Chondrocyte (in vitro differentiated cells): ENCODE measurements around the gene OR2Z1. TPM values are rescaled to one million over a fixed set of nuclear protein-coding genes. Genes with fewer than 3 reads are reported as not detected.

Source experiments
- DNase-seq: peaks from one replicate; pipeline ENCODE4 v3.0.0; 2021; ENCODE audit warnings: mixed read lengths, low spot score
- H3K27ac Mint-ChIP-seq: one replicate; pipeline ENCODE4 v1.8.0; 2021; ENCODE audit warnings: mild to moderate bottlenecking, moderate library complexity, mixed read lengths; ENCODE audit not compliant: unreplicated experiment
- H3K27me3 Mint-ChIP-seq: 2 replicates; pipeline ENCODE4 v1.8.0; 2021; ENCODE audit warnings: low read depth, mixed read lengths
- H3K36me3 Mint-ChIP-seq: 2 replicates; pipeline ENCODE4 v1.8.0; 2021; ENCODE audit warnings: low read depth, mixed read lengths
- H3K4me1 Mint-ChIP-seq: 2 replicates; pipeline ENCODE4 v1.8.0; 2021; ENCODE audit warnings: low read depth, mild to moderate bottlenecking, mixed read lengths
- H3K4me3 Mint-ChIP-seq: one replicate; pipeline ENCODE4 v1.8.0; 2021; ENCODE audit warnings: mild to moderate bottlenecking, moderate library complexity, mixed read lengths; ENCODE audit not compliant: unreplicated experiment
- H3K9me3 Mint-ChIP-seq: 2 replicates; pipeline ENCODE4 v1.8.0; 2021; ENCODE audit warnings: low read depth, mixed read lengths
- total RNA-seq: library from RNA; stranded (reverse); gene quantifications from 3 replicates; pipeline ENCODE4 v1.2.1, GENCODE V29; 2021
- TF ChIP-seq, protein P1 (sequence below): fragments of 200-600 bp; sonication (generic); IDR thresholded peaks from 2 replicates; pipeline ENCODE4 v1.5.0; 2021; ENCODE audit warnings: antibody characterized with exemption, mild to moderate bottlenecking, moderate library complexity

The OR2Z1 gene
- total RNA-seq, 1 donor from 2014 or later = not detected

DNA sequence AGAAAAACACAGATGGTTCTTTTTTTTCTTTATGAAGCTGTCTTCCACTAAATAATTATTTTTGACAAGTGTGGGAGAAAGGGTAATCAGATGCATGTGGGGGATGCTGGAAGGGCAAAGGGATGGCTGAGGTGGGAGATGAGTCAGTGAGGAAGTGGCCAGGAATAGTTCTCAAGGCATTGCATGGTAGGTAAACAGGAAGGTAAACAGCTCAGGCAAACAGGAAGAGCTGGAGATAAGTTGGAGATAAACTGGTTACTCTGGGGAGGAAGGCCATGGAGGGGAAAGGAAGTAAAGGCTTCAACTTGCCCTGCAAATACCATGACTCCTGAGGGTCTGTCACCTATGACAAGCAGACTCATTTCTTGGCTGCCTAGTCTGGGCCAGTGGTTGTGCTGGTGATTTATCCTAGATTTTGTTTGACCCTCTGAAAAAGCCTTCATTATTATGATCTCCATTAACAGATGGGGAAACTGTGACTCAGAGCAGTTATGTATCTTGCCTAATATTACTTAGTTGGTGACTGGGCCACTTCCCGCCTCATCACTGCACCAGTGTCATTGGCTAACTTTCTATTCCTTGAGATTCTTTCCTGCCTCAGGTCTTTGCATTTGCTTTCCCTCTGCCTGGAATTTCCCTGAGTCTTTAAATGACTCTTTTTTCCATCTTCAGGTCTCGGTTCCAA is 39.9 kb upstream of the OR2Z1 start:
- Mint-ChIP-seq H3K4me1 (no peaks in the 10 kb centered on the region), H3K4me3 (no peak overlapping the region), H3K36me3 (no peaks in the 10 kb centered on the region), H3K9me3 (peaks cover 17% of the 10 kb centered on the region), H3K27me3 (peaks cover 3% of the 10 kb centered on the region), H3K27ac (no peak overlapping the region)
- TF ChIP-seq, protein P1, sequence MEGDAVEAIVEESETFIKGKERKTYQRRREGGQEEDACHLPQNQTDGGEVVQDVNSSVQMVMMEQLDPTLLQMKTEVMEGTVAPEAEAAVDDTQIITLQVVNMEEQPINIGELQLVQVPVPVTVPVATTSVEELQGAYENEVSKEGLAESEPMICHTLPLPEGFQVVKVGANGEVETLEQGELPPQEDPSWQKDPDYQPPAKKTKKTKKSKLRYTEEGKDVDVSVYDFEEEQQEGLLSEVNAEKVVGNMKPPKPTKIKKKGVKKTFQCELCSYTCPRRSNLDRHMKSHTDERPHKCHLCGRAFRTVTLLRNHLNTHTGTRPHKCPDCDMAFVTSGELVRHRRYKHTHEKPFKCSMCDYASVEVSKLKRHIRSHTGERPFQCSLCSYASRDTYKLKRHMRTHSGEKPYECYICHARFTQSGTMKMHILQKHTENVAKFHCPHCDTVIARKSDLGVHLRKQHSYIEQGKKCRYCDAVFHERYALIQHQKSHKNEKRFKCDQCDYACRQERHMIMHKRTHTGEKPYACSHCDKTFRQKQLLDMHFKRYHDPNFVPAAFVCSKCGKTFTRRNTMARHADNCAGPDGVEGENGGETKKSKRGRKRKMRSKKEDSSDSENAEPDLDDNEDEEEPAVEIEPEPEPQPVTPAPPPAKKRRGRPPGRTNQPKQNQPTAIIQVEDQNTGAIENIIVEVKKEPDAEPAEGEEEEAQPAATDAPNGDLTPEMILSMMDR = no peak
- DNase-seq = no peak

DNA sequence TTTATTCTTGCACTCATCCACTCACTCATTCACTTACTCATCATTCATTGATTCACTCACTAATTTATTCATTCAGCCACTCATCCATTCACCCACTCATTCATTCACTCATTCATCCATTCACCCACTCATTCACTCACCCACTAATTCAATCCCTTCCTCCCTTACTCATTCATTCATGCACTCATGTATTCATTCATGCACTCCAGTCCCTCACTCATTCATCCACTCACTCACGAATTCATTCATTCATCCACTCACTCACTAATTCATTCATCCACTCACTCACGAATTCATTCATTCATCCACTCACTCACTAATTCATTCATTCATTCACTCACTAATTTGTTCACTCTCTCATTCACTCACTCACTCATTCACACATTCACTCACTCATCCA is 39.0 kb upstream of the OR2Z1 start:
- Mint-ChIP-seq H3K4me1 (no peaks in the 10 kb centered on the region), H3K36me3 (no peaks in the 10 kb centered on the region), H3K27ac (no peak overlapping the region), H3K9me3 (peaks cover 17% of the 10 kb centered on the region), H3K4me3 (no peak overlapping the region), H3K27me3 (peaks cover 3% of the 10 kb centered on the region)
- TF ChIP-seq, protein P1 = no peak
- no peak for DNase-seq

DNA sequence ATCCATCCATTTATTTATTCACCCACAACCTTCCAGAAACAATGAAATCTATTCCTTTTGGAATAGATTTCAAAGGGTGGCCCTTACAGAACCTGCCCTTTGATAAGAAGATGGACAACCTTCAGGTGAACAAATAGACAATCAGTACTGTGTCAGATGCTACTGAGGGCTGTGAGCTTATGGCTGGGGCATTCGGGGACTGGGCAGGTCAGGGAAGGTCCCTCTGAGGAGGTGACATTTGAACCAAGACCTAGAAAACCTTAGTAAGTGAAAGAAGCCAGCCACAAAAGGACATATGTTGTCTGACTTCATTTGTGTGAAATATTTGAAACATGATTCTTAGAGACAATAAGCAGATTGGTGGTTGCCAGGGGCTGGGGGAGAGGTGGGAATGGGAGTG is 38.5 kb upstream of the OR2Z1 start:
- DNase-seq = no peak
- H3K4me1 Mint-ChIP-seq = no peaks in the 10 kb centered on the region
- H3K27me3 Mint-ChIP-seq = peaks cover 3% of the 10 kb centered on the region
- H3K9me3 Mint-ChIP-seq = peaks cover 14% of the 10 kb centered on the region
- TF ChIP-seq, protein P1 = no peak
- H3K36me3 Mint-ChIP-seq = no peaks in the 10 kb centered on the region
- no peak overlapping the region for H3K27ac Mint-ChIP-seq
- H3K4me3 Mint-ChIP-seq = no peak overlapping the region

DNA sequence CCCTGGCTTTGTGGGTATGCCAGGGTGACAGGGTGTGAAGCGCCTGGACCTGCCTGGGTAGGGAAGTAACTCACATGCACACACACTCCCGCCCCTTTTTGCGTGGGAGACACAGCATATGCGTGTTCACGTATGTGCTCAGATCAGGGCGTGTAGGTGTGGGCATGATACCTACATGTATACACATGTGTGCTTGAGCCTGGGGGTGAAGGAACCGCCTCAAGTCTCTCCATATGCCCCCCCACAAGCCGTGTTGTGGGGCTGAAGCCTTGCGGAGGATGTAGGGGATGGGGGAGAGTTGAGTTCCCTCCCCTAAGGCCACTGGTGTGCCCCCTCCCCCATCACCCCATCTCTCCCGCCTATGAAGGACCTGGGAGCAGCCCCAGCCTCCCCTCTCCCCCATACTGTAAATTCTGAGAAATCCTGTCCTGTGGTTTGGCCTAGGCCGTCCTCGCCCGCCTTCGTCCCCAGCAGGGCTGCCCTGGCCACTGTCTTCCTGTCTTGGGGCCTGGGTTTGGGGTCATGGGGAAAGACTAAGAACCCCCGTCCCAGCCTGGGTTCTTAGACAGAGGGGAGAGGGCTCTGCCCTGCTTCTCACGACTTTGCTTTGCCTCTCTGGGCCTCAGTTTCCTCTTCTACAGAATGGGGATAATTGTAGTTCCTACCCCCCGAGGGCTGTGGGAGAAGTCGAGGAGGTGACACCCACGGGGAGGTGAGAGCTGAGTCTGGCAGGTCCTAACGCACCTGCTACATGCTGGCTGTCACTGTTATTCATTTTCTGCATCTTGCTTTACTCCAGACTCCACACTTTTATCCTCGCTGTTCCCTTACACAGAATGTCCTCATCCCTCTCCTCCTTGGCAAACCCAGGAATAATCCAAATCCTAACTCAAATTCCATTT is 37.2 kb upstream of the OR2Z1 start:
- no peak for DNase-seq
- H3K9me3 Mint-ChIP-seq = peaks cover 7% of the 10 kb centered on the region

DNA sequence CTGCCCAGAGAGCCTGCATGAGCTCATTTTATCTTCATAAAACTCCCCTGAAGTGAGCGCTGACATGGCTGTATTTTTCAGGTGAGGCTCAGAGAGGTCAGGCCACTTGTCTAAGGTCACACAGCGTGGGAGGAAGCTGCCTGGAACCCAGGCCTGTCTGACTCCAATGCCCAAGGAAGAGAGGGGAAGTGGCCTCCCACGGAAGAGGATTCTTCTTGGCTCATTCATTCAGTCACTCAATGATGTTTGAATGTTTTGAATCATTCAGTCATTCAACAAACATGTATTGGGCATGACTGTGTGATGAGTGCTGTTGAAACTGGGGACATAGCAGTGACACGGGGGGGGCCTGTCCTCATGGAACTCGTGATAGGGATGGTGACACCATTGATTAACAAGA is 34.9 kb upstream of the OR2Z1 start:
- TF ChIP-seq, protein P1 = no peak
- Mint-ChIP-seq H3K4me1 (no peaks in the 10 kb centered on the region), H3K36me3 (no peaks in the 10 kb centered on the region), H3K4me3 (no peak overlapping the region), H3K9me3 (no peaks in the 10 kb centered on the region), H3K27ac (no peak overlapping the region), H3K27me3 (no peaks in the 10 kb centered on the region)
- DNase-seq = no peak

More for the DNA sequence above, 37.2 kb upstream of the OR2Z1 start:
- Mint-ChIP-seq H3K27ac (no peak overlapping the region), H3K27me3 (peaks cover 3% of the 10 kb centered on the region), H3K4me3 (no peak overlapping the region), H3K36me3 (no peaks in the 10 kb centered on the region), H3K4me1 (no peaks in the 10 kb centered on the region)
- TF ChIP-seq, protein P1 = no peak
